ENCODE results near the gene GALE. TPM values are rescaled to one million over a fixed set of nuclear protein-coding genes. Genes with fewer than 3 reads are reported as not detected.

Gene GALE
- total and polyA plus RNA-seq, 11 donors, result 6.2 to 20.8 (median 9.9) TPM

- peaks cover 0 to 8% (median 0%) of the 10 kb centered on the region in 12 donors for H3K9me3 ChIP-seq
- intact Hi-C loops (cut with DNase I), result no loop called here
- WGBS, 4 donors, result 93 to 98% (median 95%) methylated on average over 2 of the region's 2 CpGs
- no peak for DNase-seq
- ATAC-seq, result no peak
- H3K27me3 ChIP-seq, result no peaks in the 10 kb centered on the region
- H3K4me1 ChIP-seq, result peaks cover 0 to 9% (median 0%) of the 10 kb centered on the region in 12 donors
- no peak overlapping the region for H3K27ac ChIP-seq
- H3K4me3 ChIP-seq, result no peak overlapping the region
- H3K36me3 ChIP-seq, result peaks cover 0 to 57% (median 38%) of the 10 kb centered on the region in 9 donors
- TF ChIP-seq CTCF (IDR thresholded peaks at IDR 0.05) (no peak), POLR2A (IDR thresholded peaks at IDR 0.05) (no peak)
Measured at GRCh38 chr1:23845163-23845562, 44.6 kb upstream of the GALE start.

- TF ChIP-seq CTCF (IDR thresholded peaks at IDR 0.05), result no peak
- TF ChIP-seq POLR2A (IDR thresholded peaks at IDR 0.05), result no peak
- peaks cover 0 to 6% (median 3%) of the 10 kb centered on the region in 12 donors for H3K4me1 ChIP-seq
- H3K9me3 ChIP-seq, result peaks cover 0 to 8% (median 0%) of the 10 kb centered on the region in 12 donors
- H3K27me3 ChIP-seq, result no peaks in the 10 kb centered on the region
- H3K27ac ChIP-seq, result no peak overlapping the region
- no peak overlapping the region for H3K4me3 ChIP-seq
- DNase-seq (no peak), ATAC-seq (no peak)
- 88 to 96% (median 94%) methylated on average over 5 of the region's 5 CpGs for WGBS, 4 donors
- intact Hi-C loops (cut with DNase I), result no loop called here
- H3K36me3 ChIP-seq, result peaks cover 0 to 50% (median 38%) of the 10 kb centered on the region in 9 donors
Measured at GRCh38 chr1:23843644-23844043, 43.1 kb upstream of the GALE start.

GRCh38 chr1:23838401-23838866 lies 37.9 kb upstream of the GALE start:
- intact Hi-C loops (cut with DNase I), result no loop called here
- ATAC-seq, result peak; percentile 88 to 99 (median 98)

GRCh38 chr1:23837908-23838307 lies 37.4 kb upstream of the GALE start:
- H3K4me3 ChIP-seq, result peak overlapping the region in 8 of 12 donors; percentile 34 to 49 (median 44)

More at GRCh38 chr1:23838401-23838866, 37.9 kb upstream of the GALE start:
- Histone ChIP-seq H3K4me1 (peaks cover 0 to 12% (median 4%) of the 10 kb centered on the region in 12 donors), H3K27ac (no peak overlapping the region), H3K27me3 (no peaks in the 10 kb centered on the region), H3K9me3 (no peaks in the 10 kb centered on the region), H3K4me3 (peak overlapping the region in 10 of 12 donors; percentile 16 to 49 (median 40)), H3K36me3 (peaks cover 0 to under 1% (median 0%) of the 10 kb centered on the region in 9 donors)
- TF ChIP-seq CTCF (IDR thresholded peaks at IDR 0.05) (no peak), POLR2A (IDR thresholded peaks at IDR 0.05) (no peak)
- DNase-seq, result peak; percentile 48 to 85 (median 64)
- WGBS, 4 donors, result 0 to 1% (median 0%) methylated on average over 13 to 21 of the region's 21 CpGs

More at GRCh38 chr1:23837908-23838307, 37.4 kb upstream of the GALE start:
- Histone ChIP-seq H3K27ac (no peak overlapping the region), H3K27me3 (no peaks in the 10 kb centered on the region), H3K4me1 (peaks cover 0 to 12% (median 4%) of the 10 kb centered on the region in 12 donors), H3K36me3 (no peaks in the 10 kb centered on the region), H3K9me3 (no peaks in the 10 kb centered on the region)
- 20 to 27% (median 25%) methylated on average over 13 of the region's 13 CpGs for WGBS, 4 donors
- intact Hi-C loops (cut with DNase I), result no loop called here
- TF ChIP-seq POLR2A (IDR thresholded peaks at IDR 0.05), result no peak
- TF ChIP-seq CTCF (IDR thresholded peaks at IDR 0.05), result no peak
- DNase-seq (peak in 1 of 5 donors; percentile 20), ATAC-seq (peak in 1 of 4 donors; percentile 46)
